Epithelial cell of esophagus (primary cell): ENCODE measurements around the gene CD160.
A peak's percentile ranks its signal among the peaks of the same experiment; 100 is the strongest.
"Not testable (repeated sequence)": the region's sequence is repeated elsewhere in the genome, so short reads cannot be mapped to it uniquely, and the experiment has no call there.

Experiments used
- DNase-seq: peaks from one replicate; pipeline ENCODE4 v3.0.0; 2010; ENCODE audit warnings: low read depth
- H3K4me3 ChIP-seq: 2 replicates; pipeline ENCODE4 v1.5.1; 2011; ENCODE audit warnings: mild to moderate bottlenecking, low read length, control low read depth
- TF ChIP-seq, protein P1 (sequence below): IDR thresholded peaks from 2 replicates; pipeline ENCODE4 v1.5.1; 2011; ENCODE audit warnings: low read depth, mild to moderate bottlenecking, low read length, control low read depth, inconsistent platforms; ENCODE audit not compliant: insufficient read depth; ENCODE audit errors: missing control alignments

Gene CD160

DNA sequence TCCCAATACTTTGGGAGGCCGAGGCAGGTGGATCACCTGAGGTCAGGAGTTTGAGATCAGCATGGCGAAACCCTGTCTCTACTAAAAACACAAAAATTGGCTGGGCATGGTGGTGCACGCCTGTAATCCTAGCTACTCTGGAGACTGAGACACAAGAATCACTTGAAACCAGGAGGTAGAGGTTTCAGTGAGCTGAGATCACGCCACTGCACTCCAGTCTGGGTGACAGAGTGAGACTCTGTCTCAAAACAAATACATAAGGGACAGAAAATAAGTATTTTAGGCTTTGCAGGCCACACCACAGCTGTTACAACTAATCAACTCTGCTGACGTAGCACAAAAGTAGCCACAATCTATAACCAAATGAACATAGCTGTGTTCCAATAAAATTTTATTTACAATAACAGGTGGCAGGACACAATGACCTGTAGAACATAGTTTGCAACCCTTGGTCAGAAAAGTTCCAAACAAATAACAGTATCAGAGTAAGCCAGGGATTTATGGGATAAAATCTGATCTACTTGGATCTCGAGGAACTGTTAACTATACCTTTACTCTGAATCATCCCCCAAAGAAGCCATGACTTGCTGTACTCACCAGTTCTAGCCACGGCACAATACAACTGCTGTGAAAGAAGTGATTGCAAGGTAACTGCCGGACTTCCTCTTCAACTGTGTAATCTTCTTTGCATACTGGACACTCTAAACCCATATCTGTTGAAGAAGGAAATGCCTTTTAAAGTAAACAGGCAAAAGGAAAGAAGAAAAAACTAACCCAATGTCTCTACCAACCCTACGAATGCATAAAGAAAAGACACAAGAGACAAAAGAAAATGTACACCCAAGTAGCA is 28.3 kb downstream of the CD160 start:
- TF ChIP-seq, protein P1, sequence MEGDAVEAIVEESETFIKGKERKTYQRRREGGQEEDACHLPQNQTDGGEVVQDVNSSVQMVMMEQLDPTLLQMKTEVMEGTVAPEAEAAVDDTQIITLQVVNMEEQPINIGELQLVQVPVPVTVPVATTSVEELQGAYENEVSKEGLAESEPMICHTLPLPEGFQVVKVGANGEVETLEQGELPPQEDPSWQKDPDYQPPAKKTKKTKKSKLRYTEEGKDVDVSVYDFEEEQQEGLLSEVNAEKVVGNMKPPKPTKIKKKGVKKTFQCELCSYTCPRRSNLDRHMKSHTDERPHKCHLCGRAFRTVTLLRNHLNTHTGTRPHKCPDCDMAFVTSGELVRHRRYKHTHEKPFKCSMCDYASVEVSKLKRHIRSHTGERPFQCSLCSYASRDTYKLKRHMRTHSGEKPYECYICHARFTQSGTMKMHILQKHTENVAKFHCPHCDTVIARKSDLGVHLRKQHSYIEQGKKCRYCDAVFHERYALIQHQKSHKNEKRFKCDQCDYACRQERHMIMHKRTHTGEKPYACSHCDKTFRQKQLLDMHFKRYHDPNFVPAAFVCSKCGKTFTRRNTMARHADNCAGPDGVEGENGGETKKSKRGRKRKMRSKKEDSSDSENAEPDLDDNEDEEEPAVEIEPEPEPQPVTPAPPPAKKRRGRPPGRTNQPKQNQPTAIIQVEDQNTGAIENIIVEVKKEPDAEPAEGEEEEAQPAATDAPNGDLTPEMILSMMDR: no peak
- no peak for DNase-seq
- no peak overlapping the region for H3K4me3 ChIP-seq

DNA sequence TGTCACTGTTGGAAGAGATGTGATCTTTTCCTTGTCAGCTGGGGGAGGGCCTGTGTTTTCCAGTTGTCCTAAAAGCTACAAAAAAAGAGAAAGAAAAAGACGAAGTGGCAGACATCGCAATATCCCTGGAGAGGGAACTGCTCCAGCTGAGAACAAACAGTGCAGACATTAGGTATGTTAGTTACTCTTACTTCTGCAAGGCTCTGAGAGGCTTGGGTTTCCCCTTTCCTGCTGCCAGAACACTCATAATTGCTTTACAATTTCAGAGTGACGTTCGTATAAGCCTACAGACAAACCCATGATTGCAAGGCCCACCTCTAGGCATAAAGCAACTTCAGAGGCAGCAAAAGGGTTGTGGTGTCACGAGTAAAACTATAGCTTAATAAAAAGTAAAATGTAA is 31.1 kb downstream of the CD160 start:
- H3K4me3 ChIP-seq: no peak overlapping the region
- DNase-seq: no peak
- TF ChIP-seq, protein P1: no peak

DNA sequence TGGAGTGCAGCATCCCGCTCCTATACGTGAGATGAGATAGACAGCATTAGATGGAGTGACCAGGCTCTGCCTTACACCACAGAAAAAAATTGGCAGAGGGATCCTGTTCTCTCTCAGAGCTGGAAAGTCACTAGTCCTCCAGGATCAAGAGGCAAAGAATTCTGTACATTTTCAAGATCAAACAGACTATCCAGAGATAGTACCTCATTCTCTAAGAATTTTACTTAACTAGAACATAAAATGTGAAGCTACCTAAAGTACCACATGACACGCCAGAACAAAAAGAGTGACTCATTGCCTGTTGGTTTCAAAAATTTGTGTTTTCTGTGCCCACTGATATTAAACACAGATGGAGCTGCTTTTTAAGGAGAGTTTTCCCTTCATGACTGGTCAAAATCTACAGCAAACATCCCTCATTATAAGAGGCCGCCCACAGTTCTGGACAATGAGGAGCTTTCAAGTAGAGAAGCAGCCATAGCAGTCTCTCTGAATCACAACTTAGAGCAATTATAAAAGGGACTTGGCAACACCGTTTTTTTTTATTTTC is 32.3 kb downstream of the CD160 start:
- TF ChIP-seq, protein P1: no peak
- DNase-seq: peak; percentile 43

DNA sequence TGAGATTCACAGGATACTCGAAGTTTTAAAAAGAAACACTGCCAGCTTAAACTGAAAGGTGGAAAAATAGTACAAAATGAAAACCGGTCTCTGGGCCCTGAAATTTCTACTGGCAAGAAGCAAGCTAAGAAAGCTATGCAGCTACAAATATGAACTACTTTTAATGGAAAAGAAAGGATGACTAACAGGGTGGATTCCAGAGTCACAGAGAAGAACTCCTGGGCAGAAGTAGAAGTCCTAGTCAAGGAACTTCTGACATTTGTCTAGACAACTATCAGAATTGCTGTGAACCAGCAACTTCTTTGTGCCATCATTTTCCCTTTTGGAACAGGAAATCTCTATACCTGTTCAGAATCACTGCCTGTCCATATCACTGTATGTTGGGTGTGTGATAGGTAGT is 38.1 kb downstream of the CD160 start:
- H3K4me3 ChIP-seq: no peak overlapping the region
- TF ChIP-seq, protein P1: no peak
- no peak for DNase-seq

More for the DNA sequence above, 32.3 kb downstream of the CD160 start:
- H3K4me3 ChIP-seq: no peak overlapping the region

DNA sequence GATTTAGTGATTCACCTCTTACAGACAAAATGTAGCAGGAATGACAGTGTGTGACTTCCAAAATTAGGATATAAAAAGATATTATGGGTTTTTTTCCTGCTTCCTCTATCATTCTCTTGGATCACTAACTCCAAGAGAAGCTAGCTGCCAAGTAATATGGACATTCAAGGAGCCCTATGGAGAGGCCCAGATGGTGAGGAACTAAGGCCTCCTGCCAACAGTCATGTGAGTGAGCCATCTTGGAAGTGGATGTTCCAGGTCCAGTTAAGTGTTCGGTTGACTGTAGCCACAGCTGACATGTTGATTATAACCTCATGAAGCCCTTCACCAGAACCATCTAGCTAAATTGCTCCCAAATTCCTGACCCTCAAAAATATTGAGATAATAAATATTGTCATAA is 38.8 kb downstream of the CD160 start:
- TF ChIP-seq, protein P1: no peak
- no peak overlapping the region for H3K4me3 ChIP-seq
- DNase-seq: no peak

DNA sequence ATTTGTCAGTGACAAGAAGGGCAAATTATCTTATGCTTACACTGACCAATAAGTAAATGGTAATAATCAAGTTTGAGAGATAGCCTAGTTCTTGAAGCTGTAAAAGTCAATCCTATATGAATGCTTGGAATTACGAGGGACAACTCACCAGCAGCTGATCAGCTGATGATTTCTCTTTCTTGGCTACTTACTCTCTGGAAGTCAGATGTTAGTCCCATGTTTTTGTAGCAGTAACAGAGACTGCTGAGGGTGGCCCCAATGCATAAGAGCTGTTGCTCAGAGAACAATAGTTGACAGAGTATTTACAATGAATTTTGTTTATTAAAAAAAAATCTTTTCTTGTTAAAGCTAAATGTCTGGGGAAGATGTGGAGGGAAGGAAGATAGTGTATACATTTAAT is 39.3 kb downstream of the CD160 start:
- H3K4me3 ChIP-seq: no peak overlapping the region
- TF ChIP-seq, protein P1: no peak
- no peak for DNase-seq

DNA sequence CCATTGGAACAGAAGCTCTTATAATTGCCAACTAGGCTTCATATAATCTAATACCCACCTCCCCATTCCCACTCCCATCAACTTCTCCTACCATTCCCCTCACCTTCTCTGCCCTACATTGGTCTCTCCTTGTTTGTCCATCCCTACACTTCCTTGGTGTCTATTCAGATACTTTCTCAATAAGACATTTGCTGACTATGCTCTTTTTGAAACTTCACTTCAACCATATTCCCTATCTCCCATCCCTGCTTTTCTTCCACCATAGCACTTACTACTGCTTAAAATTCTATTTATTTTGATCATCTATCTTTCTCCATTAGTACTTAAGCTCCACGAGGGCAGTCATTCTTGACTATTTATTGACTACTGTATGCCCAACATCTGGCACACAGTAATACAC is 40.4 kb downstream of the CD160 start:
- H3K4me3 ChIP-seq: no peak overlapping the region
- TF ChIP-seq, protein P1: no peak
- no peak for DNase-seq

DNA sequence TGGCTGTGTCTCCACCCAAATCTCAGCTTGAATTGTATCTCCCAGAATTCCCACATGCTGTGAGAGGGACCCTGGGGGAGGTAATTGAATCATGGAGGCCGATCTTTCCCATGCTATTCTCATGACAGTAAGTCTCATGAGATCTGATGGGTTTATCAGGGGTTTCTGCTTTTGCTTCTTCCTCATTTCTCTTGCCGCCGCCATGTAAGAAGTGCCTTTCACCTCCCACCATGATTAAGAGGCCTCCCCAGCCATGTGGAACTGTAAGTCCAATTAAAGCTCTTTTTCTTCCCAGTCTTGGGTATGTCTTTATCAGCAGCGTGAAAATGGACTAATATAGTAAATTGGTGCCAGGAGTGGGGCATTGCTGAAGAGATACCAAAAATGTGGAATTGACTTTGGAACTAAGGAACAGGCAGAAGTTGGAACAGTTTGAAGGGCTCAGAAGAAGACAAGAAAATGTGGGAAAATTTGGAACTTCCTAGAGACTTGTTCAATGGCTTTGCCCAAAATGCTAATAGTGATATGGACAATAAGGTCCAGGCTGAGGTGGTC is 41.2 kb downstream of the CD160 start:
- not testable (repeated sequence) for H3K4me3 ChIP-seq, DNase-seq

DNA sequence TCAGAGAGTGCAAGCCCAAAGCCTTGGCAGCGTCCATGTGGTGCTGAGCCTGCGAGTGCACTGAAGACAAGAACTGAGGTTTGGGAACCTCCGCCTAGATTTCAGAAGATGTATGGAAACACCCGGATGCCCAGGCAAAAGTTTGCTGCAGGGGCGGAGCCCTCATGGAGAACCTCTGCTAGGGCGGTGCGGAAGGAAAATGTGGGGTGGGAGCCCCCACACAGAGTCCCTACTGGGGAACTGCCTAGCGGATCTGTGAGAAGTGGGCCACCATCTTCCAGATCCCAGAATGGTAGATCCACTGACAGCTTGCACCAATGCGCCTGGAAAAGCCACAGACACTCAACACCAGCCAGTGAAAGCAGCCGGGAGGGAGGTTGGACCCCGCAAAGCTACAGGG is 42.2 kb downstream of the CD160 start:
- not testable (repeated sequence) for H3K4me3 ChIP-seq, DNase-seq

DNA sequence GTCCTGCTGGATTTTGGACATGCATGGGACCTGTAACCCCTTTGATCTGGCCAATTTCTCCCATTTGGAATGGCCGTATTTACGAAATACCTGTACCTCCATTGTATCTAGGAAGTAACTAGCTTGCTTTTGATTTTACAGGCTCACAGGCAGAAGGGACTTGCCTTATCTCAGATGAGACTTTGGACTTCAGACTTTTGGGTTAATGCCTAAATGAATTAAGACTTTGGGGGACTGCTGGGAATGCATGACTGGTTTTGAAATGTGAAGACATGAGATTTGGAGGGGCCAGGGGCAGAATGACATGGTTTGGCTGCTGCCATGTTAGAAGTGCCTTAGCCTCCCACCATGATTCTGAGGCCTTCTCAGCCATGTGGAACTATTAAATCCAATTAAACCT is 42.7 kb downstream of the CD160 start:
- not testable (repeated sequence) for DNase-seq

More for the DNA sequence above, 42.7 kb downstream of the CD160 start:
- not testable (repeated sequence) for H3K4me3 ChIP-seq
